GM18502 (cell line): Measurements from ENCODE around the gene GNA14.
"Not testable (repeated sequence)": the region's sequence is repeated elsewhere in the genome, so short reads cannot be mapped to it uniquely, and the experiment has no call there.

Experiments
- ATAC-seq: cut with Tn5 transposase; IDR thresholded peaks from one replicate; pipeline ENCODE4 v1.9.1; 2021; ENCODE audit warnings: mild to moderate bottlenecking; ENCODE audit not compliant: unreplicated experiment, poor library complexity

Gene GNA14

GRCh38 chr9:77647267-77648233 lies 572 bp downstream of the GNA14 start:
- no peak for ATAC-seq

DNA sequence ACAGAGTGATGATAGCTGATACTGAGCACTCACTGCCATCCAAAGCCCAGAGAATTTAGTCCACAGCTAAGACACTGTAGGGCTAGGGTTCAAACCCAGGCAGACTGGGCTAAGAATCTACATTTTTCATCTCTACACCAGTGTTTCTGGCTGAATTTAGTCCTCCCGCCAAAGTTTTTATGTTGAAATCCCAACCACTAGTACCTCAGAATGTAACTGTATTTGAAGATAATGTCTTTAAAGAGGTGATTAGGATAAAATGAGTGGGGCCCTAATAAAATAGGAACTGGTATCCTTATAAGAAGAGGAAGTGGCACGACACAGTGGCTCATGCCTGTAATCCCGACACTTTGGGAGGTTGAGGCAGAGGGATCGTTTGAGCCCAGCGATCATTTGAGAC lies 4.3 kb downstream of the GNA14 start:
- no peak for ATAC-seq

GRCh38 chr9:77640741-77641580 lies 7.2 kb downstream of the GNA14 start:
- ATAC-seq, result no peak

DNA sequence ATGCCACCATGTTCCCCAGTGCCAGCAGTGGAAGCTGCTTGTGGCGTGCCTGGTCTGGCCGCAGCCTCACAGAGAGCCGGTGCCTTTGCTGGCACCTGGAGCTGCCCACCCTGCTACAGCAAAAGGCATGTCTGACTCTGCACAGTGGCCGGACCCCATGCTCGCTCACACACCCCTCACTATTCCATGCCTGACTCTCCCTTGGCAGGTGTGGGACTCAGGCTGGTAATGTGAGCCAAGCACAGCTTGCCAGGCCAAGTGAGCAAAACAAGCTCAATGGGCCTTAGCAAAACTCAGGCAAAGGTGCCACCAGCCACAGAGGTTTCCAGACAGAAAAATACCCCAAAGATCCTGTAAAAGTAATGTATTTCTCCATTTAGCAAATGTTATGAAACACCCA lies 15.5 kb downstream of the GNA14 start:
- no peak for ATAC-seq

DNA sequence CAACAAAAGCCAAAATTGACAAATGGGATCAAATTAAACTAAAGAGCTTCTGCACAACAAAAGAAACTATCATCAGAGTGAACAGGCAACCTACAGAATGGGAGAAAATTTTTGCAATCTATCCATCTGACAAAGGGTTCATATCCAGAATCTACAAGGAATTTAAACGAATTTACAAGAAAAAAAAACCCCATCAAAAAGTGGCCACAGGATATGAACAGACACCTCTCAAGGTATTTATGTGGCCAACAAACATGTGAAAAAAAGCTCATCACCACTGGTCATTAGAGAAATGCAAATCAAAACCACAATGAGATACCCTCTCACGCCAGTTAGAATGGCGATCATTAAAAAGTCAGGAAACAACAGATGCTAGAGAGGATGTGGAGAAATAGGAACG lies 19.3 kb downstream of the GNA14 start:
- not testable (repeated sequence) for ATAC-seq

GRCh38 chr9:77616191-77616590 lies 31.9 kb downstream of the GNA14 start:
- no peak for ATAC-seq

GRCh38 chr9:77614645-77615044 lies 33.5 kb downstream of the GNA14 start:
- no peak for ATAC-seq

DNA sequence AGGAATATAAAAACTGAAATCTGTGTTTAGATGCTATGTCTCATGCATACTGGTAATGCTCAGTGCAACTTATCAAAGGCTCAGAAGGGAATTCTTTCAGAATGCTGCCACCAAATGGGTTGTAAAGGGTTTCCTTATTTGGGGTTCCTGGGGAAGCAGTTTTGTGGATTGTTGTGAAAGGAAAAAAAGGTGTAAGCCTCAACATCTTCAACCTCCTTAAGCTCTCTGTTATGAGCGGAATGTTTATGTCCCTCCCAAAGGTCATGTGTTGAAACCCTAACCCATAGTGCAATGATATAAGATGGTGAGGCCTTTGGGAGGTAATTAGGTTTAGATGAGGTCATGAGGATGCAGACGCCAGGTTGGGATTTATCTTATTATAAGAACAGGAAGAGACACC lies 41.6 kb downstream of the GNA14 start:
- ATAC-seq, result no peak

DNA sequence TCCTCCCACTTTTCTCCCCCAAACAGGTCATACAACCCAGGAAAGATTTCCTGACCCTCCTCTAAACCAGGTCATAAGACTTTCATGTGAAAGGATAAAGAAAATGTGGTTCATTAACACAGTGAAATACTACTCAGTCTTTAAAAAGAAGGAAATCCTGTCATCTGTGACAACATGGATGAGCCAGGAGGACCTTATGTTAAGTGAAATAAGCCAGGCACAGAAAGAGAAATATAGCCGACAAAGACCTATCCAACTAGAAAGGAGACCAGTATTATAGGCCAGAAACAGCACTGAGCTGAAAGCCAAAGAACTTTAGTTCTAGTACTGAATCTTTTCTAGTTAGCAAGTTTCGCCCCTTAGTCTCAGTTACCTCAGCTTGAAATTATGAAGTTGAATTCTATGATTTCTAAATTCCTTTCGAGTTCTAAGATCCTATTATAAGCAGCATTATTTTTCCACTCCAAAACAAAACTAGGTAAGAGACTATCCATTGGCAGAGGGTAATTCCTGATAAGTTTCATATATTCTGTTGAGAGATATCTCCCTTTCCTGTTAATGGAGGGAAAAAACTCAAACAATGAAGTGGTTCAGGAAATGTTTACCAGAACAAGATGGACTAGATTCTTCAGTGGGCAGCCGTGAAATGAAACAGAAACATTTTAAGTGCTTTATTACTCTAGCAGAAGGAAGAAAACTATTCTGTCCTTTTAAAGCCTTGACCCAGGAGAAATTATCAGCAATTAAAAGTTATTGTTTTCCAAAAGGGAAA lies 42.5 kb downstream of the GNA14 start:
- ATAC-seq, result no peak

GRCh38 chr9:77604316-77604715 lies 43.8 kb downstream of the GNA14 start:
- ATAC-seq, result no peak

GRCh38 chr9:77602852-77603251 lies 45.3 kb downstream of the GNA14 start:
- ATAC-seq, result no peak

- ATAC-seq, result no peak
Measured at GRCh38 chr9:77601476-77602099, 46.5 kb downstream of the GNA14 start.

DNA sequence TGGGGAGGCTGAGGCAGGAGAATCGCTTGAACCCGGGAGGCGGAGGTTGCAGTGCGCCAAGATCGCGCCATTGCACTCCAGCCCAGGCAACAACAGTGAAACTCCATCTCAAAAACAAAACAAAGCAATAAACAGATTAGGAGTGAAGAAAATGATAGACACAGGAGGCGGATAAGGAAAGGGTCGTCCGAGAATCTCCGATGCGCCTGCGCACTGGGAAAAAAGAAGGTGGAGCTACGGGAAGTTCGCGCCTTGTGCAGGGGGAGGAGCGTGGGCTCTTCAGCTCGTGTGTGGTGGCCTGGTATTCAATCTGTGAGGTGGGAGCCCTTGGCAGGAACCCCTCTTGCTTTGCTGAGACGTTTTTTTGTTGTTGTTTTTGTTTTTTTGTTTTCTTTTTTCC lies 47.3 kb downstream of the GNA14 start:
- ATAC-seq, result no peak

DNA sequence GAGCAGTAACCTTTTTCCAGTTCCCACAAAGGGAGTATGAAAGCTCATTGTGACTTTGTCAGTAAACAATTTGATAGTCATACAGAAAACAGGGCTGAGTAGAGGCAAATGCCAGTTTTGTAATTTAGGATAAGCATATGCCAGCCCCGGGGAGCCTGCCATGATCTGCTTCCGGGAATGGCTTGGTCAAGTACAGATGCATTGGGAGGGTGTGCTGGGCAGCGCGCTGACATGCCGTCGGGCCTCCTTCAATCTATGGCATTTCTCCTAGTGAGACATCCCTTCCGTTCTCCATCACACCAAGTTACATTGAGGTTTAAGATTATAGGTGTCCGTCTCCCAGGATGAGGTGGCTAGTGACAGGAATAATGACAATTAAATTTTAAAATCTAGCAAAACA lies 48.6 kb downstream of the GNA14 start:
- no peak for ATAC-seq

GRCh38 chr9:77598991-77599390 lies 49.1 kb downstream of the GNA14 start:
- no peak for ATAC-seq

GRCh38 chr9:77598524-77598923 lies 49.6 kb downstream of the GNA14 start:
- ATAC-seq, result no peak

GRCh38 chr9:77597057-77597456 lies 51.1 kb downstream of the GNA14 start:
- ATAC-seq, result no peak

DNA sequence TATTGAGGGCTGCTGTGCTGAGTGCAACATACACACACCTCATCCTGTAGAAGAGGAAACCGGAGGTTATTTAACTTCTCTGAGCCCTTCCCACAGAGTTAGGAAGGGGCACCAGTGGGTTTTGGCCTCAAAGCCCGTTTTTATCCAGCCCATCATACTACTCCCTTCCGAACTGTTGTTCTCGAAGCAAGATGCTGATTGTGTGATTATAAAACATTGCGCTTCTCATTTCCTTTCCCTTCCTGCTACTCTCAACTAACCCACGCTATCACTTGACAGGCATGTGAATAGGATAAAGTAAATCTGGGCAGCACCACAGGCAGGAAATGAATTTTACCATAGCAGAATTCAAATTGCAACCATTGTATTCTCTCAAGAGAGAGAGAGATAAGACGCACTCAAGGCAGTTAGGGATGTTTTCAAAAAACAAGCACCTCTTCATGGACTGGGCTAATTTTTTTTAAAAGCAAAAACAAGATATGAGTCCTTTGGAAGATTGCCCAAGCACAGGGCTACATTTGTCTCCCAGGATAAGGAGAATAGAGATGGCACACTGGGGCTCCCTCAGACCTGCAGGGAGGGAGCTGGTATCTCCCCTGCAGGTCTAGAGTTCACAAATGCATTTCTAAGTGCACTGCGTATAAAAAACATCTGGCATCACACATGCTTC lies 52.6 kb downstream of the GNA14 start:
- no peak for ATAC-seq

- ATAC-seq, result no peak
Measured at GRCh38 chr9:77594963-77595362, 53.2 kb downstream of the GNA14 start.

GRCh38 chr9:77593528-77593927 lies 54.6 kb downstream of the GNA14 start:
- ATAC-seq, result no peak
